Measurements from ENCODE around the gene POLR1E.

POLR1E gene

DNA sequence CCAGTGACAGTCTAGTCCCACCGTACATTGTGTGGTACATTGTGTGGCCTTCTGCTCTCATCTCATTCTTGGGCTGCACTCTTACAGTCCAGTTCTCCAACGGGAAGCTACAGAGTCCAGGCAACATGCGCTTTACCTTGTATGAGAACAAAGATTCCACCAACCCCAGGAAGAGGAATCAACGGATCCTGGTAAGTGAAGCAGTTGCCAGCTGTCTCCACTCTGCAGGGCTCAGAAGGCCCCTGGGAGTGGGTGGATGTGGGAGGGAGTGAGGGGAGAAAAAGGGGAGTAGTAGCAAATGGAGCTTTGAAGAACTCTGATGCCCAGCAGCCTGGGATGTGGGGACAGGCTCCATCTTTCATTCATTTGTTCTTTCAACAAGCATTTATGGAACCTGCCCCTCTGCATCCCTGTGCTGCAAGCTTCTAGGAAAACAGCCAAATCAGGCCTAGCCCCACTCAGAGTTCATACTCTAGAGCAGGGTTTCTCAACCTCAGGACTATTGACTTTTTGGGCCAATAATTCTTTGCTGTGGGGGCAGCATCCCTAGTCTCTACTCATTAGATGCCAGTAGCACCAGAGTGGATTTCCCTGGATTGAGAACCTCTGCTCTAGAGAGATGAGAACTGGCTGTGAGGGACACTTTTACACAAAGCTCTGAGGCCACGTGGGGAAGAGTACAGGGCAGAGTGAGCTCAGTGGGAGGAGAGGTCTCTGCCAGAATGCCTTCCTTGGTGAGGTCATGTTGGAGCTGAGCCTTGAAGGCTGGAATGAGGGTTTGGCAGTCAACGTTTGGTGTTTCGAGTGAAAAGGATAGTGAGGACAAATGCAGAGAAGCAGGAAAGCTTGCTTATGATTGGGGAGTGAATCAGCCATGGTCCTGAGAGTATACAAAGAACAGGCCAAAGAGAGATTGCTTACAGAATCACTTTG lies 1.1 kb downstream of the POLR1E start:
- Histone ChIP-seq H3K4me1 (ENCODE audit: control insufficient read depth, insufficient read depth, low read length) (peaks cover 24% of the 10 kb centered on the region), H3K9me3 (replicated peaks; ENCODE audit: low read length) (no peaks in the 10 kb centered on the region), H3K36me3 (ENCODE audit: insufficient read depth, low read length) (peaks cover 25% of the 10 kb centered on the region), H3K4me2 (ENCODE audit: low read length) (peak overlapping the region; percentile 97), H3K27me3 (ENCODE audit: control insufficient read depth, insufficient read depth, low read length) (no peaks in the 10 kb centered on the region), H3K9ac (ENCODE audit: low read depth, low read length) (peak overlapping the region; percentile 87), H3K4me3 (ENCODE audit: low read length) (peak overlapping the region; percentile 84)

GRCh38 chr9:37491939-37492338 lies 6.2 kb downstream of the POLR1E start:
- Histone ChIP-seq H3K4me3 (ENCODE audit: low read length) (no peak overlapping the region), H3K4me2 (ENCODE audit: low read length) (no peak overlapping the region), H3K4me1 (ENCODE audit: control insufficient read depth, insufficient read depth, low read length) (peaks cover 11% of the 10 kb centered on the region), H3K36me3 (ENCODE audit: insufficient read depth, low read length) (peaks cover 71% of the 10 kb centered on the region), H3K9me3 (replicated peaks; ENCODE audit: low read length) (no peaks in the 10 kb centered on the region), H3K27me3 (ENCODE audit: control insufficient read depth, insufficient read depth, low read length) (no peaks in the 10 kb centered on the region), H3K9ac (ENCODE audit: low read depth, low read length) (no peak overlapping the region)

- H3K4me3 ChIP-seq (ENCODE audit: low read length) = no peak overlapping the region
- peaks cover 79% of the 10 kb centered on the region for H3K36me3 ChIP-seq (ENCODE audit: insufficient read depth, low read length)
- H3K4me2 ChIP-seq (ENCODE audit: low read length) = no peak overlapping the region
- H3K9me3 ChIP-seq (replicated peaks; ENCODE audit: low read length) = no peaks in the 10 kb centered on the region
- no peaks in the 10 kb centered on the region for H3K27me3 ChIP-seq (ENCODE audit: control insufficient read depth, insufficient read depth, low read length)
- no peak overlapping the region for H3K9ac ChIP-seq (ENCODE audit: low read depth, low read length)
- no peaks in the 10 kb centered on the region for H3K4me1 ChIP-seq (ENCODE audit: control insufficient read depth, insufficient read depth, low read length)
Observed at GRCh38 chr9:37495571-37495970, 9.8 kb downstream of the POLR1E start.

DNA sequence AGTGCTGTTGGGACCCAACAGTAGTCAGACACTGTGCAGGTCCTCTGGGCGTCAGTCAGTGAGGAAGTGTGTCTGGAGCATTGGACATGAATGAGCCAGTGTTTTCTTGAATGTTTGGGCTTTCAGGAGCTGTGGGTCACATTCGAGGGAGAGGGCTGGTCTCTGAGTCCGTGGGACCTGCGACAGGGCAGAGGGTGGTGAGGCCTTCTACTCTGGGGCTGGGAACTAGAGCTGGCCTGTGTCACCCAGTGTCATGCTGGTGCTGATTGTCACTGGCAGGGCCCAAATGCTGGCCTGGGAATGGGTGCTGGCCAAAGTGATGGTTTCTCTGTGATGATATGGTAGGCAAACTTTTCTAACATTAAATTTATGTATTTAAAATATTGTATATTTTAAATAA lies 10.3 kb downstream of the POLR1E start:
- peaks cover 83% of the 10 kb centered on the region for H3K36me3 ChIP-seq (ENCODE audit: insufficient read depth, low read length)

DNA sequence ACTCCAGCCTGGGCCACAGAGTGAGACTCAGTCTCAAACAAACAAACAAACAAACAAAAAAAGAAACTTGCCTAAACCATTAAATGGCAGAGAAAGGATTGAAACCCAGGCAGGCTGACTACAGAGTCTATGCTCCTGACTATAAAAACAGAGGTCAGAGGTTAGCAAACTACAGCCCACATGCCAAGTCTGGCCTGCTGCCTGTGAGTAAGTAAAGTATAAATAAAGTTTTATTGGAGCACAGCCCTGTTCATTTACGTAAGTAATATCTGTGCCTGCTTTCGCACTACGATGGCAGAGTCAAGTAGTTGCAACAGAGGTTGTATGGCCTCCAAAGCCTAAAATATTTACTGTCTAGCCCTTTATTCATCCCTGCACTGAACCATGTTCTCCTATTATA lies 11.6 kb downstream of the POLR1E start:
- no peak overlapping the region for H3K9ac ChIP-seq (ENCODE audit: low read depth, low read length)
- no peaks in the 10 kb centered on the region for H3K9me3 ChIP-seq (replicated peaks; ENCODE audit: low read length)
- H3K4me3 ChIP-seq (ENCODE audit: low read length) = no peak overlapping the region
- H3K36me3 ChIP-seq (ENCODE audit: insufficient read depth, low read length) = peaks cover 88% of the 10 kb centered on the region
- no peak overlapping the region for H3K4me2 ChIP-seq (ENCODE audit: low read length)
- no peaks in the 10 kb centered on the region for H3K27me3 ChIP-seq (ENCODE audit: control insufficient read depth, insufficient read depth, low read length)
- no peaks in the 10 kb centered on the region for H3K4me1 ChIP-seq (ENCODE audit: control insufficient read depth, insufficient read depth, low read length)

More for the DNA sequence above, 10.3 kb downstream of the POLR1E start:
- H3K4me1 ChIP-seq (ENCODE audit: control insufficient read depth, insufficient read depth, low read length) = no peaks in the 10 kb centered on the region
- H3K4me2 ChIP-seq (ENCODE audit: low read length) = no peak overlapping the region
- H3K27me3 ChIP-seq (ENCODE audit: control insufficient read depth, insufficient read depth, low read length) = no peaks in the 10 kb centered on the region
- H3K4me3 ChIP-seq (ENCODE audit: low read length) = no peak overlapping the region
- H3K9me3 ChIP-seq (replicated peaks; ENCODE audit: low read length) = no peaks in the 10 kb centered on the region
- no peak overlapping the region for H3K9ac ChIP-seq (ENCODE audit: low read depth, low read length)

GRCh38 chr9:37498457-37498856 lies 12.7 kb downstream of the POLR1E start:
- H3K4me2 ChIP-seq (ENCODE audit: low read length) = no peak overlapping the region
- no peak overlapping the region for H3K4me3 ChIP-seq (ENCODE audit: low read length)
- no peaks in the 10 kb centered on the region for H3K27me3 ChIP-seq (ENCODE audit: control insufficient read depth, insufficient read depth, low read length)
- H3K36me3 ChIP-seq (ENCODE audit: insufficient read depth, low read length) = peaks cover 89% of the 10 kb centered on the region
- no peak overlapping the region for H3K9ac ChIP-seq (ENCODE audit: low read depth, low read length)
- H3K9me3 ChIP-seq (replicated peaks; ENCODE audit: low read length) = no peaks in the 10 kb centered on the region
- no peaks in the 10 kb centered on the region for H3K4me1 ChIP-seq (ENCODE audit: control insufficient read depth, insufficient read depth, low read length)

- Histone ChIP-seq H3K9ac (ENCODE audit: low read depth, low read length) (no peak overlapping the region), H3K4me3 (ENCODE audit: low read length) (no peak overlapping the region), H3K27me3 (ENCODE audit: control insufficient read depth, insufficient read depth, low read length) (no peaks in the 10 kb centered on the region), H3K4me2 (ENCODE audit: low read length) (no peak overlapping the region), H3K36me3 (ENCODE audit: insufficient read depth, low read length) (peaks cover 86% of the 10 kb centered on the region), H3K4me1 (ENCODE audit: control insufficient read depth, insufficient read depth, low read length) (no peaks in the 10 kb centered on the region), H3K9me3 (replicated peaks; ENCODE audit: low read length) (no peaks in the 10 kb centered on the region)
Observed at GRCh38 chr9:37499297-37499696, 13.5 kb downstream of the POLR1E start.

DNA sequence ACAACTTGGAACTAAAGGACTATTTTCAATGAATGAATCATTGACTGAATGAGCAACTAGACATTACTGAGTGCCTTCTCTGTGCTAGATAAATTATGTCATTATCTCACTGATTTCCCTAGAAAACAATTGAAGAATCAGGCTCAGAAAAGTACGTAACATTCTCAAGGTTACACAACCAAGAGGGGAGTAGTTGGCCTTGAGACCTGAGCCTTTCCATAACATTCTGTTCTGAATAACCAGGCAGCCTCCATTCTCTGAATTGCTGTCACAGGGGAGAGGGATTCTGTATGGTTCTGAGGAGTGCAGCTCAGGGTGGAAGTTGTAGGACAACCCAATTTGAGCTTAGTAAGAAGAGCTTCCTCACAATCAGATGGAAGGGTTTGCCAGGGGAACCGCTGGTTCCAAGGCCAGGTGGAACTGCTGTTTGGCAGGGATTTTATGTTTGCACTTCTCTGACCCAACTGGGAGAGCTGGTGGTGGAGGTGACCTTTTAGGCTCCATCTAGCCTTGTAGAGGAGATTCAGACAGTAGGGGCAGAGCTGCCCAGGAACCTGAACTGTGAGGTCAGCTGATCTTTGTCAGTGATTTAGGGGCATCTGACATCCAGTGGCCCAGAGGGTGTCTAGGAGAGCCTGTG lies 16.3 kb downstream of the POLR1E start:
- Histone ChIP-seq H3K4me3 (ENCODE audit: low read length) (no peak overlapping the region), H3K4me2 (ENCODE audit: low read length) (no peak overlapping the region), H3K36me3 (ENCODE audit: insufficient read depth, low read length) (peaks cover 78% of the 10 kb centered on the region), H3K9ac (ENCODE audit: low read depth, low read length) (no peak overlapping the region), H3K27me3 (ENCODE audit: control insufficient read depth, insufficient read depth, low read length) (no peaks in the 10 kb centered on the region), H3K9me3 (replicated peaks; ENCODE audit: low read length) (no peaks in the 10 kb centered on the region), H3K4me1 (ENCODE audit: control insufficient read depth, insufficient read depth, low read length) (no peaks in the 10 kb centered on the region)

GRCh38 chr9:37503736-37504135 lies 18.0 kb downstream of the POLR1E start:
- H3K9me3 ChIP-seq (replicated peaks; ENCODE audit: low read length) = no peaks in the 10 kb centered on the region
- H3K4me3 ChIP-seq (ENCODE audit: low read length) = no peak overlapping the region
- H3K27me3 ChIP-seq (ENCODE audit: control insufficient read depth, insufficient read depth, low read length) = no peaks in the 10 kb centered on the region
- peaks cover 73% of the 10 kb centered on the region for H3K36me3 ChIP-seq (ENCODE audit: insufficient read depth, low read length)
- H3K4me2 ChIP-seq (ENCODE audit: low read length) = no peak overlapping the region
- no peak overlapping the region for H3K9ac ChIP-seq (ENCODE audit: low read depth, low read length)
- no peaks in the 10 kb centered on the region for H3K4me1 ChIP-seq (ENCODE audit: control insufficient read depth, insufficient read depth, low read length)

- no peaks in the 10 kb centered on the region for H3K27me3 ChIP-seq (ENCODE audit: control insufficient read depth, insufficient read depth, low read length)
- no peaks in the 10 kb centered on the region for H3K9me3 ChIP-seq (replicated peaks; ENCODE audit: low read length)
- no peak overlapping the region for H3K4me2 ChIP-seq (ENCODE audit: low read length)
- no peaks in the 10 kb centered on the region for H3K4me1 ChIP-seq (ENCODE audit: control insufficient read depth, insufficient read depth, low read length)
- H3K4me3 ChIP-seq (ENCODE audit: low read length) = no peak overlapping the region
- H3K36me3 ChIP-seq (ENCODE audit: insufficient read depth, low read length) = peaks cover 66% of the 10 kb centered on the region
- H3K9ac ChIP-seq (ENCODE audit: low read depth, low read length) = no peak overlapping the region
Observed at GRCh38 chr9:37504605-37505004, 18.9 kb downstream of the POLR1E start.

- Histone ChIP-seq H3K4me3 (ENCODE audit: low read length) (no peak overlapping the region), H3K4me1 (ENCODE audit: control insufficient read depth, insufficient read depth, low read length) (no peaks in the 10 kb centered on the region), H3K36me3 (ENCODE audit: insufficient read depth, low read length) (peaks cover 56% of the 10 kb centered on the region), H3K4me2 (ENCODE audit: low read length) (no peak overlapping the region), H3K9ac (ENCODE audit: low read depth, low read length) (no peak overlapping the region), H3K27me3 (ENCODE audit: control insufficient read depth, insufficient read depth, low read length) (no peaks in the 10 kb centered on the region), H3K9me3 (replicated peaks; ENCODE audit: low read length) (no peaks in the 10 kb centered on the region)
Observed at GRCh38 chr9:37507566-37508134, 21.9 kb downstream of the POLR1E start.
